Fibroblast of pulmonary artery (primary cell): Measurements from ENCODE around the gene CAVIN2.

ENCODE experiments used
- DNase-seq: peaks from one replicate; pipeline ENCODE4 v3.0.0-alpha.2; 2010; ENCODE audit warnings: low read depth
- H3K4me3 ChIP-seq: replicated peaks from 2 replicates; pipeline ENCODE4 v1.5.1; 2011; ENCODE audit warnings: low read depth, mild to moderate bottlenecking, control low read depth, low read length, moderate library complexity
- TF ChIP-seq, protein P1 (sequence below): IDR thresholded peaks from 2 replicates; pipeline ENCODE4 v1.5.1; 2011; ENCODE audit warnings: mild to moderate bottlenecking, control low read depth, low read length, inconsistent platforms; ENCODE audit errors: missing control alignments

The CAVIN2 gene

DNA sequence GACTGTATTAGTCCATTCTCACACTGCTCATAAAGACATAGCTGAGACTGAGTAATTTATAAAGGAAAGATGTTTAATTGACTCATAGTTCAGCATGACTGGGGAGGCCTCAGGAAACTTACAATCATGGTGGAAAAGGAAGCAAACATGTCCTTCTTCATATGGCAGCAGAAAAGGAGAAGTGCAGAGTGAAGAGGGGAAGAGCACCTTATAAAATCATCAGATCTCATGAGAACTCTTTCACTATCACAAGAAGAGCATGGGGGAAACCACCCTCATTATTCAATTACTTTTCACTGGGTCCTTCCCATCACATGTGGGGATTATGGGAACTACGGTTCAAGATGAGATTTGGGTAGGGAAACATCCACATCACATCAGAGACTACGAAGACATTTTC, 43.0 kb upstream of the CAVIN2 start:
- no peak for DNase-seq
- H3K4me3 ChIP-seq, result no peak overlapping the region
- TF ChIP-seq, protein P1, sequence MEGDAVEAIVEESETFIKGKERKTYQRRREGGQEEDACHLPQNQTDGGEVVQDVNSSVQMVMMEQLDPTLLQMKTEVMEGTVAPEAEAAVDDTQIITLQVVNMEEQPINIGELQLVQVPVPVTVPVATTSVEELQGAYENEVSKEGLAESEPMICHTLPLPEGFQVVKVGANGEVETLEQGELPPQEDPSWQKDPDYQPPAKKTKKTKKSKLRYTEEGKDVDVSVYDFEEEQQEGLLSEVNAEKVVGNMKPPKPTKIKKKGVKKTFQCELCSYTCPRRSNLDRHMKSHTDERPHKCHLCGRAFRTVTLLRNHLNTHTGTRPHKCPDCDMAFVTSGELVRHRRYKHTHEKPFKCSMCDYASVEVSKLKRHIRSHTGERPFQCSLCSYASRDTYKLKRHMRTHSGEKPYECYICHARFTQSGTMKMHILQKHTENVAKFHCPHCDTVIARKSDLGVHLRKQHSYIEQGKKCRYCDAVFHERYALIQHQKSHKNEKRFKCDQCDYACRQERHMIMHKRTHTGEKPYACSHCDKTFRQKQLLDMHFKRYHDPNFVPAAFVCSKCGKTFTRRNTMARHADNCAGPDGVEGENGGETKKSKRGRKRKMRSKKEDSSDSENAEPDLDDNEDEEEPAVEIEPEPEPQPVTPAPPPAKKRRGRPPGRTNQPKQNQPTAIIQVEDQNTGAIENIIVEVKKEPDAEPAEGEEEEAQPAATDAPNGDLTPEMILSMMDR, result no peak

DNA sequence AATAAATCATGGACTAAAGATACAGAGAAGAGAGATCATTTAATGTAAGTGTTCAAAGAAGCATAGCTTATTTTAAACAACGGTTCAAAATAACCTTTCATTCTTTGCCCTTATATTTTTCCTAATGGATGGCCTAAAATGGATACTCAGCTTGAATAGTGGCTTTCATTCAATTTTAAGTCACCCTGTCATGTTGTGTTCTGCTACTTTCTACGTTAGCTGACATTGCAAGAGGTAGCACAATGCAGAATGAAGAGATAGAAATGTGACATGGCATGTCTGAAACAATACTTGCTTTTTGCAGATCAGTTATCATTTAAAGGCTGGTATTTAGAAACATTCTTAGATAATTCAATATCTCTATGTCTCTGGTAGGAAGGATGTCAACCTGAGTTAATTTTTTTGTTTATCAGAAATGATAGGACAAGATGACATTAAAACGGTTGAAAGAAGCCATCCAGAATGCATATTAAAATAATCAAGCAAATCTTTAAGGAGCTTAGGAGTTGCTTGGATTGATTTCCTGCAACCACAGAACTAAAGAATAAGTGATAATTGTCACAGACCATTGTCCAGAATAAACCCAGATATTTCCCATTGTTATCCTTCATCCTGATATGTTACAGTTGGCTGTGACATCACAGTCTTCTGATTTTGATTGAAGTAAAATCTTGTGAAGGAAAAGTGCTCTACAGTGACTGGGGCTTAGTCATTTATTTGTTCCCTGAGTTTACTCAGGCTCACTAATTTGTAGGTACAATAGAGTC, 41.7 kb upstream of the CAVIN2 start:
- TF ChIP-seq, protein P1, result no peak
- no peak for DNase-seq
- no peak overlapping the region for H3K4me3 ChIP-seq

DNA sequence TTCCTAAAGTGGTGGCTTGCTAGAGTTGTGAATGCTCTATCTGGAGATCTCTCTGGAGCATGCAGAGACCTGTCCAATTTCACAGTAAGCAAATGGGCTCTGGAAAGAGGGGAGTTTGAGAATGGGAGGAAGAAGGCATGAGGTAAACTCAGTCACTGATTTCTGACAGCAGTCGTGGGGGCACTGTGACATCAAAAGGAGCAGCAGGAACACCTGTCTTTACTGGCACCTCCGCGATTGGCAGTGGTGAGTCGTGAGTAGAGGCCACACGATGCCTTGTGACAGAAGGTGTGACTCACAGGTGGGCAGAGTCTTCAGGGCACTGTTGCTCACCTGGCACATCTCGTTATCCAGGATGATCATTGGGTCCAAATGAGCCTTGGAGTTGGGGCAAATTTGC, 38.8 kb upstream of the CAVIN2 start:
- TF ChIP-seq, protein P1, result no peak
- DNase-seq, result no peak
- H3K4me3 ChIP-seq, result no peak overlapping the region

DNA sequence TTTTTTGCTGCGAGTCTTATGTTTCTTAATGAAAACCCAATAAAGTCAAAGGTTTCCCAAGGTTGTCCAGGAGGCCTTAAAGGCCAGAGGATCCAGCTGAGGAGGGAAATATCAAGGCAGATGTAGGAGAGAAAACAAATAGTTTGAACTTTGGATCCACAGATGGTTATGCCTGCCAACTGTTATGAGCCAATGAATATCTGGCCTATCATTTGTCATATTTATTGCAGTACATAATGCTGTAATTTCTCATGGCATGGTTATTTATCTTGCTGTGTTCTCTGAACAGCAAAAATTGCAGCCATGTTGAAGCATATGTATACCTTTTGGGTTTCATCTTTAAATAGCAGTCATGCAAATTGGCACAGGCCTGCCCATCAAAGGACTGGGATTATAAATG, 38.2 kb upstream of the CAVIN2 start:
- TF ChIP-seq, protein P1, result no peak
- no peak for DNase-seq
- no peak overlapping the region for H3K4me3 ChIP-seq

DNA sequence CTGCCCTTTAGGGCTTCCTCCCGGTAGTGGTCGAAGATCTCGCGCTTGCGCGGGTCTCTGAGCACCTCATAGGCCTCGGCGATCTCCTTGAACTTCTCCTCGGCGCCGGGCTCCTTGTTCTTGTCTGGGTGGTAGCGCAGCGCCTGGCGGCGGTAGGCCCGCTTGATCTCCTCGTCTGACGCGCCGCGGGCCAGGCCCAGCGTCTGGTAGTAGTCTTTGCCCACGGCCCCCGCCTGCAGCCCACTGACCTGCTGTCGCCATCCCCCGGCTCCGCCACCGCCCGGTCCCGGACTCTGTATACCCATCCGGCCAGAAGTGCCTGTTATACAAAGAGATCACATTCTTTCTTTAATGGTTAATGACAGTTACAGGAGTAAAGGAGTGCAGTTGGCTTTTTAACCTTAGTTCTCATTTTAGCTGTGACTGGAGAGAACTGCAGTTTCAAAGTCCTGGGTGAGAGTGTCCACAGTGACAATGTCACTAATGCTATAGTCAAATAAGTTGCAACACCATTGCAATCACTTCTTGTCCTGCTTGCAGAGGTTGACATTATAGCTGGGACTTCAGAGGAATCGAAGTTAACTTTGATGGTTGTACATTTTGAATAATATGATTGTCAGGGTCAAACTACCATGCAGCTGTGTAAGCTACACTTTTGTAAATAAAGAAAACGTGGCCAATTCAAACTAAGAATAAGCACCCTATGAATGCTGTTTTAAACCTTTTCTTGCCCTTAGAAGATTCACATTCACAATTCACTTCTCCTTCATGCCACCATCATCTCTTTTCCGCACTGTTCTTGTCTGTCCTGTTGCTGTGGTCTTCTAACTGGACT, 35.3 kb upstream of the CAVIN2 start:
- DNase-seq, result no peak

DNA sequence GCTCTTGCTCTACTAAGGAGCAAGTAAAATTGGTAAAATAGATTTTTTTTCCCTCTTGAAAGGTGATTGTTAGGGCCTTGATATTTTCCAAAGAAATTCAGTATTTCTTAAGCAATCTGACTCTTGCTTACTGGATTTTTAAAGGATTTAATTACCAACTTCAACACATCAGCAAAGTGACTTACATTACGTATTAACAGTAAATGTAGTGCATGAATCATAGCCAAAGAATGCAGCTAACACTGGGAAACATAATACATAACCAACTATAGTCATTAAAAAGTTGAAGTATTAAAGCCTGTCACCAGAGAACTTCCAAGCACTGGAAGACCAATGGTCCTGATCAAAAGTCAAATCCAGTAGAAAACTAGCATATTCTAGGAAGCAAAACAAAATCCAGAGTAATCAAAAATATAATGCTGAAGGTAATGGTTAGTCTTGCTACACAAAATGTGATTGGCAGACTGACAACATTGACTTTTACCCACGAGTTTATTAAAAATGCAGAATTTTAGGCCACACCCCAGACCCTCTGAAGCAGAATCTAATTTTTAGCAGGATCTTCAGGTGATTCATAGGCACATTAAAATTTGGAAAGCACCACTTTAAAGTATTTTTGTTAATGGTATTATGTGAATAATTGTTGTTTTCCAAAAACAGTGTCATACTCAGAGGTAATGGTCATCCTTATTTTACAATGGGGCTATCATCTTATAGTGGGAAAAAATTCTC, 31.8 kb upstream of the CAVIN2 start:
- H3K4me3 ChIP-seq, result no peak overlapping the region
- TF ChIP-seq, protein P1, result no peak
- peak; percentile 85 for DNase-seq

More for the DNA sequence above, 35.3 kb upstream of the CAVIN2 start:
- TF ChIP-seq, protein P1, result no peak
- no peak overlapping the region for H3K4me3 ChIP-seq
